Esophagus muscularis mucosa (tissue), 4 donors: Measurements from ENCODE around the gene IGSF21.

Source experiments
- CTCF ChIP-seq, 3 experiments: fragments of 200-600 bp in 2 of 3; fragments of 450-650 bp in 1 of 3; sonication (generic) in 2 of 3; IDR thresholded peaks; one replicate each; pipeline ENCODE4 v1.5.1; 2017 to 2019; ENCODE audit warnings: antibody characterized with exemption in 3 of 3, mild to moderate bottlenecking in 2 of 3, moderate library complexity in 1 of 3
- EP300 ChIP-seq: sonication (generic); formaldehyde crosslinking; IDR thresholded peaks from one replicate; pipeline ENCODE4 v1.6.1; 2017; ENCODE audit warnings: antibody characterized with exemption
- POLR2AphosphoS5 ChIP-seq, 2 donors: sonication (generic); formaldehyde crosslinking; IDR thresholded peaks; one replicate each; pipeline ENCODE4 v1.6.1; 2017; ENCODE audit warnings: antibody characterized with exemption in 2 of 2

- no peak for TF ChIP-seq CTCF (IDR thresholded peaks at IDR 0.05)
- TF ChIP-seq POLR2AphosphoS5 (IDR thresholded peaks at IDR 0.05), result no peak
- no peak for TF ChIP-seq EP300
Observed at GRCh38 chr1:18109756-18110597, 2.4 kb downstream of the IGSF21 start.
